HCT116 (cell line): Measurements from ENCODE around the gene CATSPERZ. TPM values are rescaled to one million over a fixed set of nuclear protein-coding genes. Genes with fewer than 3 reads are reported as not detected.

ENCODE experiments used
- ATAC-seq: fragments of 200-7000 bp; cut with Tn5 transposase; 2 replicates; pipeline ENCODE4 v1.9.1; 2020; ENCODE audit warnings: mild to moderate bottlenecking, moderate library complexity
- BruUV-seq: library from RNA; stranded (reverse); fragments of 400-500 nt; replicated peaks from 2 replicates; lab custom pipeline; 2021; lab: Mats Ljungman, UMichigan
- CTCF ChIA-PET: fragments of 300-600 bp; sonication (Branson Sonifier 250); formaldehyde crosslinking; loops from one replicate; lab custom pipeline; 2021; ENCODE audit warnings: antibody characterized with exemption; lab: Charles Lee
- POLR2A ChIA-PET: fragments of 300-600, 350-600 bp; sonication (Branson Sonifier 250); formaldehyde crosslinking; loops from one replicate; lab custom pipeline; 2021; ENCODE audit warnings: antibody characterized with exemption; lab: Charles Lee
- RAD21 ChIA-PET, 2 experiments: fragments of 300-600 bp; sonication (Branson Sonifier 250); formaldehyde crosslinking; loops; one replicate each; lab custom pipeline; 2023; ENCODE audit warnings: low total read pairs in 2 of 2; ENCODE audit not compliant: uncharacterized antibody in 2 of 2, unreplicated experiment in 2 of 2, low non-redundant PET in 1 of 2; lab: Charles Lee
- DNase-seq: peaks from one replicate; pipeline ENCODE4 v3.0.0-alpha.2; 2010; ENCODE audit warnings: low read depth, low spot score
- H2AFZ ChIP-seq: fragments of 200-600 bp; shearing (Covaris generic), sonication (generic); 2 replicates; pipeline ENCODE4 v1.6.1; 2017; ENCODE audit warnings: low read depth, mixed run types, mixed read lengths, antibody characterized with exemption, low read length; ENCODE audit not compliant: poor library complexity, severe bottlenecking
- H3K27ac ChIP-seq: 2 replicates; pipeline ENCODE4 v1.5.1; 2012; ENCODE audit warnings: low read depth, low read length
- H3K27me3 ChIP-seq: fragments of 200-600 bp; sonication (generic); 2 replicates; pipeline ENCODE4 v1.6.1; 2016; ENCODE audit warnings: mixed run types, low read length, mixed read lengths; ENCODE audit not compliant: insufficient read depth
- H3K36me3 ChIP-seq, 2 experiments: fragments of 200-500 bp in 1 of 2; fragments of 200-600 bp in 1 of 2; sonication (Bioruptor generic) in 1 of 2; sonication (generic) in 1 of 2; 2 replicates each; pipeline versions ENCODE4 v1.5.1 to v1.6.1; 2014 to 2016; ENCODE audit warnings: low read length in 2 of 2, inconsistent platforms in 1 of 2, mixed read lengths in 1 of 2, mixed run types in 1 of 2; ENCODE audit not compliant: insufficient read depth in 2 of 2, control insufficient read depth in 1 of 2
- H3K4me1 ChIP-seq, 2 experiments: fragments of 200-600 bp in 1 of 2; sonication (generic) in 1 of 2; 2 replicates each; pipeline versions ENCODE4 v1.5.1 to v1.6.1; 2012 to 2017; ENCODE audit warnings: low read length in 2 of 2, inconsistent platforms in 1 of 2, mild to moderate bottlenecking in 1 of 2, mixed read lengths in 1 of 2, mixed run types in 1 of 2, moderate library complexity in 1 of 2; ENCODE audit not compliant: insufficient read depth in 2 of 2, control insufficient read depth in 1 of 2
- H3K4me2 ChIP-seq: fragments of 200-600 bp; sonication (generic); 2 replicates; pipeline ENCODE4 v1.6.1; 2017; ENCODE audit warnings: mixed run types, low read length, mixed read lengths
- H3K4me3 ChIP-seq, 2 experiments: fragments of 200-600 bp in 1 of 2; sonication (generic) in 1 of 2; replicated peaks in 1 of 2; 2 replicates each; pipeline ENCODE4 v1.5.1; 2011 to 2016; ENCODE audit warnings: low read length in 2 of 2, control low read depth in 1 of 2, low read depth in 1 of 2, mild to moderate bottlenecking in 1 of 2, mixed read lengths in 1 of 2, mixed run types in 1 of 2
- H3K79me2 ChIP-seq: fragments of 200-600 bp; sonication (generic); 2 replicates; pipeline ENCODE4 v1.6.1; 2017; ENCODE audit warnings: mild to moderate bottlenecking, mixed run types, low read length, moderate library complexity, mixed read lengths; ENCODE audit not compliant: insufficient read depth
- H3K9ac ChIP-seq: fragments of 200-600 bp; sonication (generic); 2 replicates; pipeline ENCODE4 v1.6.1; 2016; ENCODE audit warnings: low read length, mixed read lengths
- H3K9me2 ChIP-seq: fragments of 200-600 bp; sonication (generic), shearing (Covaris generic); 2 replicates; pipeline ENCODE4 v1.6.1; 2017; ENCODE audit warnings: mixed run types, mild to moderate bottlenecking, moderate library complexity; ENCODE audit not compliant: insufficient read depth
- H3K9me3 ChIP-seq, 2 experiments: fragments of 200-500 bp in 1 of 2; fragments of 200-600 bp in 1 of 2; sonication (Bioruptor generic) in 1 of 2; sonication (generic) in 1 of 2; 2 replicates each; pipeline ENCODE4 v1.6.1; 2014 to 2017; ENCODE audit warnings: low read length in 2 of 2, mixed read lengths in 2 of 2, inconsistent platforms in 1 of 2, low read depth in 1 of 2, mild to moderate bottlenecking in 1 of 2, mixed run types in 1 of 2, moderate library complexity in 1 of 2; ENCODE audit not compliant: control insufficient read depth in 1 of 2, insufficient read depth in 1 of 2
- H4K20me1 ChIP-seq: fragments of 200-600 bp; sonication (generic), shearing (Covaris generic); 2 replicates; pipeline ENCODE4 v1.6.1; 2017; ENCODE audit warnings: mixed run types, mild to moderate bottlenecking, moderate library complexity; ENCODE audit not compliant: insufficient read depth
- CEBPB ChIP-seq: IDR thresholded peaks from 2 replicates; pipeline ENCODE4 v1.6.1; 2012; ENCODE audit warnings: low read depth
- EGR1 ChIP-seq: IDR thresholded peaks from 2 replicates; pipeline ENCODE4 v1.6.1; 2012; ENCODE audit warnings: low read depth
- ELF1 ChIP-seq: IDR thresholded peaks from 2 replicates; pipeline ENCODE4 v1.6.1; 2012; ENCODE audit warnings: low read depth, borderline replicate concordance
- EZH2 ChIP-seq: fragments of 200-600 bp; sonication (generic); IDR thresholded peaks from 2 replicates; pipeline ENCODE4 v1.6.1; 2017; ENCODE audit warnings: antibody characterized with exemption, mixed run types
- POLR2A ChIP-seq: IDR thresholded peaks from 2 replicates; pipeline ENCODE4 v1.7.0; 2011; ENCODE audit warnings: borderline replicate concordance; ENCODE audit not compliant: insufficient read depth, insufficient read length; ENCODE audit errors: extremely low read depth
- POLR2AphosphoS5 ChIP-seq: IDR thresholded peaks from 2 replicates; pipeline ENCODE4 v1.6.1; 2011; ENCODE audit warnings: mild to moderate bottlenecking, low read depth, low read length, moderate library complexity
- RAD21 ChIP-seq: IDR thresholded peaks from 2 replicates; pipeline ENCODE4 v1.6.1; 2012; ENCODE audit warnings: low read depth, mild to moderate bottlenecking
- SP1 ChIP-seq: IDR thresholded peaks from 2 replicates; pipeline ENCODE4 v1.6.1; 2012; ENCODE audit warnings: low read depth
- SRF ChIP-seq: IDR thresholded peaks from 2 replicates; pipeline ENCODE4 v1.6.1; 2012; ENCODE audit warnings: low read depth
- YY1 ChIP-seq: IDR thresholded peaks from 2 replicates; pipeline ENCODE4 v1.6.1; 2011; ENCODE audit warnings: low read length, low read depth, moderate library complexity, mild to moderate bottlenecking; ENCODE audit not compliant: insufficient replicate concordance; ENCODE audit errors: extremely low read depth
- ZFX ChIP-seq: fragments of 450-650 bp; IDR thresholded peaks from 2 replicates; pipeline ENCODE4 v1.6.1; 2017
- ZNF274 ChIP-seq: fragments of 200-500 bp; sonication (Bioruptor generic); IDR thresholded peaks from 2 replicates; pipeline ENCODE4 v1.6.1; 2014; ENCODE audit warnings: mild to moderate bottlenecking, low read depth, low read length, inconsistent platforms
- intact Hi-C: fragments of 100-400 bp; cut with micrococcal nuclease; formaldehyde crosslinking; loops from 2 replicates; pipeline ENCODE4 v1.10.0; 2022
- total RNA-seq: library from RNA; stranded (reverse); gene quantifications from one replicate; pipeline ENCODE4 v1.2.1, GENCODE V29; 2021; ENCODE audit not compliant: unreplicated experiment
- TF ChIP-seq, protein P1 (sequence below), 3 experiments: fragments of 200-600 bp in 1 of 3; sonication (generic) in 1 of 3; IDR thresholded peaks in 2 of 3; conservative IDR thresholded peaks in 1 of 3; 2 replicates each; pipeline ENCODE4 v1.5.1; 2012 to 2017; ENCODE audit warnings: low read depth in 2 of 3, low read length in 2 of 3, antibody characterized with exemption in 1 of 3, borderline replicate concordance in 1 of 3, control low read depth in 1 of 3, mild to moderate bottlenecking in 1 of 3, mixed read lengths in 1 of 3, mixed run types in 1 of 3, moderate library complexity in 1 of 3; ENCODE audit not compliant: insufficient read depth in 1 of 3
- TF ChIP-seq, protein P2 (sequence below): IDR thresholded peaks from 2 replicates; pipeline ENCODE4 v1.6.1; 2012
- TF ChIP-seq, protein P3 (sequence below): IDR thresholded peaks from 2 replicates; pipeline ENCODE4 v1.6.1; 2012; ENCODE audit warnings: low read depth

The CATSPERZ gene
- total RNA-seq, 1 experiment from 2014 or later: 1.7 TPM

DNA sequence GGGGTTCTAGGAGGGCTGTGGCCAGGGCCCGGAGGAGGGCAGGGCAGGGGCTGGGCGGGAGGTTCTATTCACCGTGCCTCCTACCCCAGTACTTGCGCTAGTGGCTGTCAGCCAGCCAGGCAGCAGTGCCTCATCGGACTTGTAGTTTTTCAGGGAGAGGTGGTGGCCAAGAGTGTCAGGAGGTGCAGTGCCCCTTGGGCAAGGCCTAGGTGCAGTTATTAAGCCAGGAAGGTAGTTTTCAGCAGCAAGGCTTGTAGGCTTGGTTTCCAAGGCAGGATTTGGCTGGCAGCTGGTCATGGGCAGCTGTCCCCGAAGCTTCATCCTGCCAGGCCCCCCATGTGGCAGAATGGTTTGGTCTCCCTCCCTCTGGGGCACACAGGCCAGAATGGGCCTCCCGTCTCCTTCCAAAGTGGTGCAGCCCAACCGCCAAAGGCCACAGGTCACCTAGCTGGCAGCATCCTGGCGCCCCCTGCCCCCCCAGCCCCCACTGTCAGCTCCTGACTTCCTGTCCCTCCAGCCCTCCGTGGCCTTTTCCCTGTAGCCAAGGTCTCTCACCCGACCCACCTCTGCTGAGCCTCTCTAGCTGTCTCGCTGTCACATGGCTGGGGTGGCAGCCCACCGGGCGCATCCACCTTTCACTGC lies 48.3 kb downstream of the CATSPERZ start:
- intact Hi-C loops: no loop called here
- ChIA-PET CTCF (interaction anchor here (0.6 kb wide), 1 partner anchor 71 kb away, joined by 3 read pairs; no protein-coding TSS in a partner anchor), POLR2A (interaction anchor here (1.0 kb wide), 1 partner anchor 167 kb away, joined by 3 read pairs; no protein-coding TSS in a partner anchor), RAD21 (no interaction called here)
- TF ChIP-seq, protein P1, sequence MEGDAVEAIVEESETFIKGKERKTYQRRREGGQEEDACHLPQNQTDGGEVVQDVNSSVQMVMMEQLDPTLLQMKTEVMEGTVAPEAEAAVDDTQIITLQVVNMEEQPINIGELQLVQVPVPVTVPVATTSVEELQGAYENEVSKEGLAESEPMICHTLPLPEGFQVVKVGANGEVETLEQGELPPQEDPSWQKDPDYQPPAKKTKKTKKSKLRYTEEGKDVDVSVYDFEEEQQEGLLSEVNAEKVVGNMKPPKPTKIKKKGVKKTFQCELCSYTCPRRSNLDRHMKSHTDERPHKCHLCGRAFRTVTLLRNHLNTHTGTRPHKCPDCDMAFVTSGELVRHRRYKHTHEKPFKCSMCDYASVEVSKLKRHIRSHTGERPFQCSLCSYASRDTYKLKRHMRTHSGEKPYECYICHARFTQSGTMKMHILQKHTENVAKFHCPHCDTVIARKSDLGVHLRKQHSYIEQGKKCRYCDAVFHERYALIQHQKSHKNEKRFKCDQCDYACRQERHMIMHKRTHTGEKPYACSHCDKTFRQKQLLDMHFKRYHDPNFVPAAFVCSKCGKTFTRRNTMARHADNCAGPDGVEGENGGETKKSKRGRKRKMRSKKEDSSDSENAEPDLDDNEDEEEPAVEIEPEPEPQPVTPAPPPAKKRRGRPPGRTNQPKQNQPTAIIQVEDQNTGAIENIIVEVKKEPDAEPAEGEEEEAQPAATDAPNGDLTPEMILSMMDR (IDR thresholded peaks at IDR 0.05 in 2 of 3, conservative IDR thresholded peaks at IDR 0.05 in 1 of 3; ENCODE audit: borderline replicate concordance in 1 of 3, insufficient read depth in 1 of 3, low read depth in 2 of 3, low read length in 2 of 3): no peak
- TF ChIP-seq, protein P2, sequence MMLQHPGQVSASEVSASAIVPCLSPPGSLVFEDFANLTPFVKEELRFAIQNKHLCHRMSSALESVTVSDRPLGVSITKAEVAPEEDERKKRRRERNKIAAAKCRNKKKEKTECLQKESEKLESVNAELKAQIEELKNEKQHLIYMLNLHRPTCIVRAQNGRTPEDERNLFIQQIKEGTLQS: no peak
- TF ChIP-seq POLR2AphosphoS5 (no peak), RAD21 (no peak), SP1 (no peak), EGR1 (no peak), CEBPB (no peak), SRF (no peak), ELF1 (no peak), ZFX (no peak), YY1 (no peak), POLR2A (no peak), ZNF274 (no peak), EZH2 (no peak)
- TF ChIP-seq, protein P3, sequence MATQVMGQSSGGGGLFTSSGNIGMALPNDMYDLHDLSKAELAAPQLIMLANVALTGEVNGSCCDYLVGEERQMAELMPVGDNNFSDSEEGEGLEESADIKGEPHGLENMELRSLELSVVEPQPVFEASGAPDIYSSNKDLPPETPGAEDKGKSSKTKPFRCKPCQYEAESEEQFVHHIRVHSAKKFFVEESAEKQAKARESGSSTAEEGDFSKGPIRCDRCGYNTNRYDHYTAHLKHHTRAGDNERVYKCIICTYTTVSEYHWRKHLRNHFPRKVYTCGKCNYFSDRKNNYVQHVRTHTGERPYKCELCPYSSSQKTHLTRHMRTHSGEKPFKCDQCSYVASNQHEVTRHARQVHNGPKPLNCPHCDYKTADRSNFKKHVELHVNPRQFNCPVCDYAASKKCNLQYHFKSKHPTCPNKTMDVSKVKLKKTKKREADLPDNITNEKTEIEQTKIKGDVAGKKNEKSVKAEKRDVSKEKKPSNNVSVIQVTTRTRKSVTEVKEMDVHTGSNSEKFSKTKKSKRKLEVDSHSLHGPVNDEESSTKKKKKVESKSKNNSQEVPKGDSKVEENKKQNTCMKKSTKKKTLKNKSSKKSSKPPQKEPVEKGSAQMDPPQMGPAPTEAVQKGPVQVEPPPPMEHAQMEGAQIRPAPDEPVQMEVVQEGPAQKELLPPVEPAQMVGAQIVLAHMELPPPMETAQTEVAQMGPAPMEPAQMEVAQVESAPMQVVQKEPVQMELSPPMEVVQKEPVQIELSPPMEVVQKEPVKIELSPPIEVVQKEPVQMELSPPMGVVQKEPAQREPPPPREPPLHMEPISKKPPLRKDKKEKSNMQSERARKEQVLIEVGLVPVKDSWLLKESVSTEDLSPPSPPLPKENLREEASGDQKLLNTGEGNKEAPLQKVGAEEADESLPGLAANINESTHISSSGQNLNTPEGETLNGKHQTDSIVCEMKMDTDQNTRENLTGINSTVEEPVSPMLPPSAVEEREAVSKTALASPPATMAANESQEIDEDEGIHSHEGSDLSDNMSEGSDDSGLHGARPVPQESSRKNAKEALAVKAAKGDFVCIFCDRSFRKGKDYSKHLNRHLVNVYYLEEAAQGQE: no peak
- H3K27ac ChIP-seq: no peak overlapping the region
- H3K9me3 ChIP-seq: no peaks in the 10 kb centered on the region
- no peaks in the 10 kb centered on the region for H3K27me3 ChIP-seq
- no TSS peak for BruUV-seq
- ATAC-seq: no peak
- H4K20me1 ChIP-seq: no peaks in the 10 kb centered on the region
- H2AFZ ChIP-seq: no peak overlapping the region
- H3K79me2 ChIP-seq: no peaks in the 10 kb centered on the region
- no peak overlapping the region for H3K4me2 ChIP-seq
- DNase-seq: no peak
- no peak overlapping the region for H3K9ac ChIP-seq
- H3K9me2 ChIP-seq: no peaks in the 10 kb centered on the region
- no peak overlapping the region for H3K4me3 ChIP-seq
- no peaks in the 10 kb centered on the region for H3K36me3 ChIP-seq
- peaks cover 2 to 11% of the 10 kb centered on the region in 2 experiments; a peak in 3 of 4 replicates for H3K4me1 ChIP-seq
